Measurements from ENCODE around the gene FBN2.
A peak's percentile ranks its signal among the peaks of the same experiment; 100 is the strongest.

The FBN2 gene

DNA sequence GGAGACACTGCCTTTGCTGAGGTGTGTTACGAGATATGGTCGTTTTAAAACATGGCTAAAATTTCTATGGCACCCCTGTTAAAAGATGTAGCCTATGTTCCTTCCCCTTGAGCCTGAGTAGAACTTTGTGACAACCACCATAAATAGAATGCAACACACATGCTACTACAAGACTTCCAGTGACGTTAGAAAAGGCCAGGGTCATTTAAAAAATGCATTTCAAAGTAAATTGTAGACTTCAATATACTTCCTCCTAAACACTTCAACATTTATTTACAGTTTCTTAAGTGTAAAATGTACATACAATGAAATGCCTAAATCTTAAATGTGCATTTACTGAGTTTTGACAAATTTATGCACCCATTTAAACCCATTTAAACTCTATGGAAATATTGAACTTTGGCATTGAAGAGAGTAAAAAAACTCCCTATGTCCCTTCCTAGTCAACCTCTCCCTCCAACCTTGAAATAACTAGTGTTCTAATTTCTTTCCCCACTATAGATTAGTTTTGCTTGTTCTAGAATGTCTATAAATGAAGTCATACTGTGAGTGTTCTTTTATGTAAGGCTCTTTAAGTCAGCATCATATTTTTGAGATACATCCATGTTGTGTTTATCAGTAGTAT is 294.0 kb downstream of the FBN2 start:
- no peak for DNase-seq

DNA sequence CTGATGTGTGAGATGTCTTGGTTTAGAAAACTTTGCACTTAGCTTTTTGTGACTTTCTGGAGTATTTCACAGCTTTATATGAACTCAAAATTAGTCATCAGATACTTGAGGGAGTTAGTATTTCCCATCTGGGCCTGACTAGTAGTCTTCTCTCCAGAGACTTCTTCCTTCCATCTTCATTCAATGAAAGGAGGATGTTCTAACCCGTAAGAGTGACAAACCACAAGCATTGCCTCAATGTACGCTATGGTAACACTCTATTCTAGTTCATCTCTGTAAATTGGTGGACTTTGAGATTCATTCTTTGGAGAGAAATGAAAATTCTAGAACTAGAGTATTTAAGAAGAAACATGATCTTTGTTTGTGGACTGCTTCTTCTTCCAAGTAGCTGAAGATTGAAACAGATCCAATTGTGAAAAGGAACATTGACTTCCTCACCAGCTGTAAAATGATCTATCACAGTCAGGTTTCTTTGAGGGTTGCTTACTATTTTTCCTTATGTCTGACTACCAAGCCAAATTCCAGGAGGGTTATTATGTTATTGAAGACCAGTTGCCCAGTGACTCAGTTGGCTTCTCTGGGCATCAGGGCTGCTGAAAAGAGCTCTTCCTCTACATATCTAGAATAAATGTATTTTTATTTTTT is 296.9 kb downstream of the FBN2 start:
- DNase-seq: peak; percentile 61

DNA sequence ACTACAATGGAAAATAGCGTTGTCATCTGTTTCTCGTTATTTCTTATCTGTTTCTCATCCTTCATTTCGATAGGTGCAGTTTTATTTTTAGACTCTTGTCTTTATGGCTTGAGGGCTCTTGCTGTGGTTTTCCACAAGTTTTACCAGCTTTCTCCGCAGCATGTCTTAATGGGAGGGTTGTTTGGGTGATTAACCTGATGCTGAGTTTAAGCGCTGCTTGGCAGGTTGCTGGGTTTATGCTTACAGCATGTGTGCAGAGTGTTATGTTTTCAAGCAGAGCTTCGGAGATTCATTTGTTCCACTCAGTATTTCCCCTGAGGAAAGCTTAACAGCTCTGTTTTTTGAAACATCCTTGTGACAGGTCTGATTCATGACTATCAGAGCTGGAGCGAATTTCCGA is 300.5 kb downstream of the FBN2 start:
- peak; percentile 55 for DNase-seq

DNA sequence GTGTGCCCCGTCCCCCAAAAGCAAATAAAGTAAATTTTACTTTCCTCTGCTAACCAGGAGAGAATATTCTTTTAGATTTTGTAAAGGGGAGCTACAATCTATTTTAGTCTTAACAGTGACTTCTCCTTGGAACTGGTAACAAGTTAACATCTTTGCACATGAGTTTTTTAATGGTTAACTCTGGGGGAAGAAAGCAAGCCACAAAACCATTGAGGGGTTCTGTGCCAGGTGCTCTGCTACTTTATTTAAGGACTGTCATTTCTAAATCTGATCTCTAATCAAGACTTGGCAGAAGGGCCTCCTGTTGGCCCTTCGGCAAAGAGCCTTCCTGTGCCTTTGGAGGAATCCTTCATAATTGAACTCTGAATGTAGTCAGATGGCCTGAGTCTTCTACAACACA is 301.0 kb downstream of the FBN2 start:
- DNase-seq: no peak

DNA sequence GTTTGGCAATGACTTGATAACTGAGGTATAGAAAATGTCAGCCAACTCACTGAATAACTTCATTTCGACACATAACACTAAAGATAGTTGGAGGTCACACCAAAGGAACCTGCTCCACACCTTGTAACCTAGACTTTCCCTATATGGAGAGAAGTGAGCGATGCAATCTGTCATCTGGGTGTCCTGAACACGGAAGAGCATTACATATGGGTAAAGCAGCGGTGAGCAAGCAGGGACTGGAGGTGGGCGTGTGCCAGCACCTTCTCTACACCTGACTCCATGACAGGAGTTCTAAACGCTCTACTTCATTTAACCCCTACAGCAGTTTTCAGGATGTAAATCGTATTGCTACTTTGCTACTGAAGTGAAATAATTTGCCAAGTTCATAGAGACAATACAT is 301.7 kb downstream of the FBN2 start:
- DNase-seq: no peak

DNA sequence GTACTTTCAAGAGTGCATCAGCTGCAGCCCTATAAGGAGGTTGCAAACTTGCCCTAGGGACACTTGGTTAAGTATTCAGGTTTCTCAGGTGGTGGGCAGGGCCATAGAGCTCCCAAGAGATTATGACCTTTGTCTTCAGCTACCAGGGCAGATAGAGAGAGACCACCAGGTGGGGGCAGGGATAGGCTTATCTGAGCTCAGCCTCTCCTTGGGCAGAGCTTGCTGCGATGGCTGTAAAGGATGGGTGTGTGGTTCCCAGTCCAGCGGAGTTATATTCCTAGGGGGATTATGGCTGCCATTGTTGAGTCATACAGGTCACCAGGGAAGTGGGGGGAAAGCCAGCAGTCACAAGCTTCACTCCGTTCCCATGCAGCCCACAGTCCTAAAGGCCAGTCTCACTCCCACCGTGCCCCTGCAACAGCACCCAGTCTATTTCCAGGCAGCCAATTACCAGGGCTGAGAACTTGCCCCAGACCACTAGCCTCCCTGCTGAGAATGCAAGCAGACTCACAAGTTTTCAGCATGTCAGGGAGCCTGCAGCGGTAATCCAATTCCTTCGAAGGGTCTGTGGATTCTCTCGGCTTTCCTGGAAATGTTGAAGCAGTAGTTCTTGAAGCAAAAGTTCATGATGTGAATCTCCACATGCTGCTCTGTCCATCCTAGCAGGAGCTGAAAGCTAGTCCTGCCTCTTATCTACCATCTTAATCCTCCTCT is 303.0 kb downstream of the FBN2 start:
- DNase-seq: no peak

DNA sequence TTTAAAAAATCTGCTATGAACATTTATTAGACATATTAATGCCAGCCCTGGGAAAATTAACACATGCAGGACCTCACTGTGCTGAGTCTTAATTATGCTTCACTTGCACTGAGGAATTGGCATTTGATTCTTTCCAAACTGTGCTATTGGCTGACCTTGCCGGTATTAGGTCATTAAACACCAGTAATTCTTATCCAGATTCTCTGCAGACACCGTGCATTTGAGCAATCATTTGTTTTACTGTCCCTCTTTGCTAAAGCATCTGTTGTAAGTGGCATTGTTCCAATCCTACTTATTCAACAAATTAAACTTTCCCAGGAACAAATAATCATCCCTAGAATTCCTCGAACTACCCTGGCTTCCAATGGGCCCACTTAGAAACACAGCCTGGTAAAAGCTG is 309.5 kb downstream of the FBN2 start:
- DNase-seq: peak; percentile 65

DNA sequence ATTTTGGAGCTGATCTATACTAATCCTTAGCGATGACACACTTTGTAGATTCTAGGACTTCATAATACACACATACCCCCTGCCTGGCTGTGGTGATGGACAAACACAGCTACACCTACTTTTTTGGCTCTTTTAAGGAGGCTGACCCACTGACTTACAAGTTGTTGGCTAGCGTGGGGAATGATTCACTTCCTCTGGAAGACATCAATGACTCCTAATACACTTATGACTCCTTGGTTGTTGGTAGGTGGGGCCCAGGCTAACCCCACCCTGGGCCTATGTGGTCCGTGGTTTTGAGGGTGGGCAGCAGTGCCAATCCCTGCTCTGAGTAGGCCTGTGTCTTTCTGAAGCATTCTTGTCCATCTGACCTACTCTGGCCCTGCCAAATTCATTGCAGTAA is 310.0 kb downstream of the FBN2 start:
- peak; percentile 85 for DNase-seq

DNA sequence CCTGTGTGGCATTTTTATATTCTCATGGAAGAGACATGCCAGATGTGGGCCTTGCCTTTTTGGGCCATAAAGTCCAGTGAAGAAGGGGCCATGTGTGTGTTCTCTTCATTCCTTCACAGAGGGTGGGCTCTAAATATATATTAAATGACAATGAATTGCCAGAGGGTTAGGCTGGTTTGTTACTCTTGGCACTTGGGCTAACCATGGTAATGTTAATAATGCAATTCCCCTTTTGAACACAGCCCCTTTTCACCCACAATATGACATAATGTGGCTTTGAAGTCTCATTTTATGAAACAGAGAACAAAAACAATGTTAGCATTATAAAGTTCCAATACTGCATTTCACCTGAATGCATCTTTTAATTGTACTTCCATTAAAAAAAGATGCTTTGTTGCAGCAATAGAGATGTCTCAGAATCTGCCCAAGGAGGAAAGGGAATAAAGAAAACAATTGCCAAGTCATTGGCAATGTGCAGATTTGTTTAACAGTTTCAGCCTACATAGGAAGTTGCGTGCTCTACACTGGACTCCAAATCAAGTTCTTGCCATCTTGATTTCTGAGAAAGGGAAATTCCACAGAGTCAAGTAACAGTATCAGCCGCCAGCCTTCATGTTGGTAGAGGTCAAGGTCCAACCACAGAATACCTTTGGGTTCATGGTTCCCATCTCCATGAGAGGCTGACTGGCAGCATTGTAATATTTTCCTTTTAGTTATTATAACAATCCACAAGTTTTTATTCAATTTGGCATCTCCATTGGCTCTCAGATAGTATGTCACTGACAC is 312.6 kb downstream of the FBN2 start:
- no peak for DNase-seq

DNA sequence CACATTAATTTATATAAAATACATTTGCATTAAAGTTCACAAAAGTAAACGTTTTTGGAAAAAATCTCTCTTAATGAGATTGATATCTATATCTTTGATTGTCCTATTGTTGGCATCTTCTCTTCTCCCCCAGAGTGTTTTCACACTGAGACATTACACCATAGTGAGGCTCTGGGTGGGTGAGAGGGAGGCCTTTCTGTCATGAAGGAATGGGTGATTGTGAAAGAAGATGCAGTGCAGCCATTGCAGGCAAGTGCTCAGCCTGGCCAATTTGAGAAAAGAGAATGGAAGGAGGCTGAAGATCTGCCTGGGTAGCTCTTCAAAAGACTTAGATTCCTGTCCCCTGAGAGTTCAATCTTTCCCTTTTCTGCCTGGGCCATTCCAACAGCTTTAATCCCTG is 313.7 kb downstream of the FBN2 start:
- DNase-seq: no peak

DNA sequence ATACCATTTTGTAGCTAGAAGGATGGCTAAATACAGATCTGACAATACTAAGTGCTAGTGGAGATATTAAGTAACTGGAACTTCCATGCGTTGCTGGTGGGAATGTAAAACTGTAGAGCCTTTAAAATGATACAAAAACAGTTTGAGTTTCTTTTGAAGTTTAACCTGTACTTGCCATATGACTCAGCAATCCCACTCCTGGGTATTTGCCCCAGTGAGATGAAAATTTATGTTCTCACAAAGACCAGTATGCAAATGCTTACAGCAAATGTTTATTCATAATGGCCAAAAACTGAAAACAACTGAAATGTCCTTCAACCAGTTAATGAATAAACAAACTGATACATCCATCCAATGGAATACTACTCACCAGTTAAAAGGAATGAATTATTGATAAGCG is 317.2 kb downstream of the FBN2 start:
- DNase-seq: no peak

DNA sequence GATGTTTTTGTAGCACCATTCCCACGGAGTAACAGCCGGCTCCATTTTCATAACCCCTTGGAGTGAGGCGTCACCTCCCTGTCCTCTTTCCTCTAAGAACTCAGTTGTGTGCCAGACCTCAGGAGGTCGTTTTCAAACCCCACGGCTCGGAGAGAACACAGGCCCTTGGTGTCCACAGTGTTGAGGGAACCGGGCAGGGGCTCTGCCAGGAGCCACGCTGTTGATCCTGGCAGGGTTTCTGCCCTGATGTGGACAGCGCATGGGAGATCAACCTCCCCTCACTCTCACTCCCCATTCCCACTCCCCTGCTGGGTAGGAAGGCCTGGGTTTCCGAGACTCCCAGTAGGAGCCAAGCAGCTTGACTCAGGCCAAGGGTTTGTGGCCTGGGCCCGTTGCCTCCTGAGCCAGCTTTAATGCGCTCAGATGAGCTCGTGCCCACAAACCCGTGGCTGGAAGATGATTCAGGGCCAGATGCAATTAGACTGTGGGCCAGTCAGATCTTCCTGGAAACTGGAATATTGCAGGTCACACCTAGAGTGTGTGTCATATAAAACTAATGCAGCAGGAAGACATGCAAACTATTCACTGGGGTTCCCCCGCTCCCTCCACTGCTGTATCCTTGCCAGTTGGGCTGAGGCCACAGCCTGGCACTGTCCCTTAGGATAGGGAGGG is 321.0 kb downstream of the FBN2 start:
- DNase-seq: peak; percentile 81

DNA sequence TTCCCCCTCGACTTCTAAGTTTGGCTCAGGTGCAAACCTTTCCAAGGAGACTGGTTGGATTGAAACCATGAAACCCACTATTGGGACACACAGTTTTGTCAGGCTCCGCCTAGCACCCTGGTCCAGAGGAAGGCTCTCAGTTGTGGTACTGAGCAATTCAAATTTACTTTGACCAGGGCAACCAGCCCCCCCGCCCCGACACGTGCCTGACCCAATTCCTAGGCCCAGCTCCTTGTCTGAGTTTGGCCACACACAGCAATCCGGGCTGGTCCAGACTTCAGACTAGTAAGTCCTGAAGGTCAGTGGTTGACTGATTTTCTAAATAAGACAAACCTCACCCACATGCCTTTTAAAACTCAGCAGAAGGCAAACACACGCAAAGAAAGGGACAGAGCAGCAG is 321.8 kb downstream of the FBN2 start:
- no peak for DNase-seq

DNA sequence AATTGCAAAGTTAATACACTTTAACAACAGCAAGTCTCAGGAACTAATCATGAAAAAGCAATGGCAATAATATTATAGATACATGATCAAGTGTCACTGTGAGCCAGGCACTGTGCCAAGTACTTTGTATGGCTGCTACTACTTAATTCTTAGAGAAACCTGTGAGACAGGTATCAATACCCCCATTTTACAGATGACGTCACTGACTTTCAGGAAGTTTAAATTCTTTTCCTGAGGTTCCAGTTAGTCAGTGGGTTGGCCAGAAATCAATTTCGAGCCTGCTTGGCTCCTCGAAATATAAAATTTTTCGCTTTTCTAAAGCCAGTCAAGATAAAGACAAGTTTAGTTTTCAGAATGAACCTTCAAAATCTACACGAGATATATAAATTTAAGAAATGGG is 324.2 kb downstream of the FBN2 start:
- no peak for DNase-seq

DNA sequence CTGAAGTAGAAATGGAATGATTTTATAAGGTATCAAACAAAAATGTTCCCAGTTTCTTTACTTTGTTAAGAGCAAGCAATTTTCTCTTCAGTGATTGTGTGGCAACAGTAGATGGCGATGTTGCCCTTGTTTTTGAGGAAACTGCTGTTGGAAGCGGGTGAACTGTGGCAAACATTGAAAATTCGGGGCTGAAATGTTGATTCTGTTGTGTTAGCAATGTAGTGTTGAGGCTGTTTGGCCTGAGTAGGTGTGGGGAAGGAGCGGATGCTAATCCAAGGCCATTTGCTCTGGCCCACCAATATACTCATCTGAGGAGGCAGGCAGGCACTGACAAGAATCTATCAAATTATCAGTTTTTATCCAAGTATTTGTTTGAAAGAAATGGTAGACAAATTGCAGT is 324.7 kb downstream of the FBN2 start:
- DNase-seq: peak; percentile 65

DNA sequence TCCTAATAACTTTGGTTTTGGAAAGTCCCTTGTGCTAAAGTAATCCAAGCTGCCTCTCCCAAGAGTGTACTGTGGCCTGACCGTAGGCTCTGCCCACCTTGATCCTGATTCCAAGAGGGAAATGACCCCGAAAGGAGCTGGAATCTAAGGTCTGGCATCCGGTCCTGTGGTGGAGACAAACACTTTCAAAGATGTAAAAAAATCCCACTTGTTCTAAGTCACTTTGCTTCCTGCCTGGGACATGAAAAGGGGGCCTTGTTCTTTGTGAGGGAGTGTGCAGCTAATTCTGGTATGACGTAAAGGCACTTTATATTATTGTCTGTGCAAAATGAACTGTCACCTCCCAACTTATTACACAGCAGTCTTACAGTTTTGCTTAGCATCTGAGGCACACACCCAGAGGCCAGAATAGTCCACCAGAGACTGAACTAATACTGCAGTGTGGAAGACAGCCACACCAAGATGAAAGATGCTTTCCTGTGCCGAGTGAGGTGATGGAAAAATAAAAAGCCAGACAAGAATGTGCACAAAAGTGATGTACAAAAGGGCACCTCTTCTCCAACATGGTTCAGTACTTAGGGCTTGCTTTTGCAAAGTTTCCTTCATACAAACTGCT is 325.7 kb downstream of the FBN2 start:
- no peak for DNase-seq

DNA sequence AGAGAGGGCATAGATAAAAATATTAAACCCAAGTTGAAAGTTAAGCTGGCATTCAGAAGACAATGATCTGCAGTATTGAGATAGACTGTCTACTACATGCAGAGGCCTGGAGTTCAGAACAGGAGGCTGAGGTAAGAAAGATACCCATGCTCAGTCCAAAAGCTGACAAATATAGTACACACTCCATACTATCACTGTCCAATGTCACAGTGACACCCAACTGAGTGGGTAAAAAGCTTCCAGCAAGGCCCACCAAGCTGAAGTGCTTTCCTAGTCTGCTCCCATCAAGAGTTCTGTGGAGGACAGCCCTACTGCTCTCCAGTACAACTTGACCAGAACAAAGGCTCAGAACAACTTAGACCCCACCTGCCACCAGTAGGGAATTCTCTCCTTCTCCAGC is 329.6 kb downstream of the FBN2 start:
- no peak for DNase-seq

Measured in fibroblast of skin of abdomen (primary cell).